ENCODE measurements around the gene SNX12.
"Not testable (repeated sequence)": the region's sequence is repeated elsewhere in the genome, so short reads cannot be mapped to it uniquely, and the experiment has no call there.

Gene SNX12

GRCh38 chrX:71095555-71095980 is 27.4 kb upstream of the SNX12 start, which contains the start of gene FOXO4:
TSS of gene FOXO4 (plus strand) at chrX:71095851. CDS start at chrX:71096529, 678 bp downstream.
- intact Hi-C loops (cut with DNase I) = loop anchor here (1.0 to 5.0 kb wide), 3 partner anchors 28 to 272 kb away; partner anchors contain the start of gene TAF1
- DNase-seq = peak; percentile 86 to 99 (median 91)

GRCh38 chrX:71095033-71095432 is 26.9 kb upstream of the SNX12 start:
- DNase-seq = no peak

GRCh38 chrX:71091263-71091662 is 23.1 kb upstream of the SNX12 start:
- DNase-seq = no peak
- intact Hi-C loops (cut with DNase I) = no loop called here

More at GRCh38 chrX:71095033-71095432, 26.9 kb upstream of the SNX12 start:
- intact Hi-C loops (cut with DNase I) = loop anchor here (1.0 to 5.0 kb wide), 3 partner anchors 28 to 272 kb away; partner anchors contain the start of gene TAF1

- intact Hi-C loops (cut with DNase I) = no loop called here
- no peak for DNase-seq
These were observed 17.8 kb upstream of the SNX12 start for GRCh38 chrX:71085900-71086299.

- intact Hi-C loops (cut with DNase I) = no loop called here
- no peak for DNase-seq
These were observed 14.7 kb upstream of the SNX12 start for GRCh38 chrX:71082822-71083221.

GRCh38 chrX:71082124-71082647 is 14.1 kb upstream of the SNX12 start:
- intact Hi-C loops (cut with DNase I) = no loop called here
- DNase-seq = no peak

GRCh38 chrX:71081330-71082123 is 13.4 kb upstream of the SNX12 start:
- intact Hi-C loops (cut with DNase I) = no loop called here
- no peak for DNase-seq

- DNase-seq = no peak
- intact Hi-C loops (cut with DNase I) = no loop called here
These were observed 2.4 kb upstream of the SNX12 start for GRCh38 chrX:71070531-71070930.

GRCh38 chrX:71067712-71068043 is 456 bp downstream of the SNX12 start:
- intact Hi-C loops (cut with DNase I) = loop anchor here (1.0 kb wide), 1 partner anchor 28 kb away; the partner anchor contains the start of gene FOXO4
- DNase-seq = no peak

GRCh38 chrX:71067089-71067488 is 1.0 kb downstream of the SNX12 start:
- intact Hi-C loops (cut with DNase I) = loop anchor here (1.0 kb wide), 1 partner anchor 28 kb away; the partner anchor contains the start of gene FOXO4

GRCh38 chrX:71060127-71060526 is 8.0 kb downstream of the SNX12 start:
- DNase-seq = no peak
- intact Hi-C loops (cut with DNase I) = no loop called here

More at GRCh38 chrX:71067089-71067488, 1.0 kb downstream of the SNX12 start:
- no peak for DNase-seq

- intact Hi-C loops (cut with DNase I) = no loop called here
- DNase-seq = no peak
These were observed 10.1 kb downstream of the SNX12 start for GRCh38 chrX:71057848-71058530.

GRCh38 chrX:71056867-71057266 is 11.3 kb downstream of the SNX12 start:
- intact Hi-C loops (cut with DNase I) = no loop called here
- no peak for DNase-seq

GRCh38 chrX:71053217-71053621 is 14.9 kb downstream of the SNX12 start:
- intact Hi-C loops (cut with DNase I) = no loop called here
- no peak for DNase-seq

- DNase-seq = no peak
These were observed 15.4 kb downstream of the SNX12 start for GRCh38 chrX:71052721-71053120.

GRCh38 chrX:71047891-71048290 is 20.2 kb downstream of the SNX12 start:
- intact Hi-C loops (cut with DNase I); DNase-seq: not testable (repeated sequence)

More at GRCh38 chrX:71052721-71053120, 15.4 kb downstream of the SNX12 start:
- intact Hi-C loops (cut with DNase I) = no loop called here

GRCh38 chrX:71017396-71017939 is 50.7 kb downstream of the SNX12 start:
- intact Hi-C loops (cut with DNase I) = no loop called here
- no peak for DNase-seq
